D341Med (cell line): Measurements from ENCODE around the gene TJP2.
"Not testable (repeated sequence)": the region's sequence is repeated elsewhere in the genome, so short reads cannot be mapped to it uniquely, and the experiment has no call there.

Source experiments
- DNase-seq: peaks from one replicate; pipeline ENCODE4 v3.0.0; 2012; ENCODE audit warnings: low spot score

The TJP2 gene

DNA sequence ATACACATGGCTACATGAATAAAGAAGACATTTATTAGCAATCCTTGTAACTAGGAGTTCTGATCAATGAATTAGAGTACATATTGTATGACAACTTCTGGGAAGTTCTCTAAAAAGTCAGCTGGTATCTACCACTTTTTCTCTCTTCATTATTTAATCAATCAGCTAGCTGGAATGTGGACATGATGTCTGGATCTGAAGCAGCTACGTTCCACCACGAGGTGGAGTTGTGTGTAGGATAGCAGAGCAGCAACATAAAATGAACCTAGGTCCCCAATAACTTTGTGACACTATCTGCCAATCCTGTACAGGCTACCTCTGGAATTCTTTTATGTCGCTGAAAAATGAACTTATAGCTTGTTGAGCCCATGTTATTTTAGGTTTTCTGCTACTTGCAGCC, 118.0 kb downstream of the TJP2 start:
- no peak for DNase-seq

DNA sequence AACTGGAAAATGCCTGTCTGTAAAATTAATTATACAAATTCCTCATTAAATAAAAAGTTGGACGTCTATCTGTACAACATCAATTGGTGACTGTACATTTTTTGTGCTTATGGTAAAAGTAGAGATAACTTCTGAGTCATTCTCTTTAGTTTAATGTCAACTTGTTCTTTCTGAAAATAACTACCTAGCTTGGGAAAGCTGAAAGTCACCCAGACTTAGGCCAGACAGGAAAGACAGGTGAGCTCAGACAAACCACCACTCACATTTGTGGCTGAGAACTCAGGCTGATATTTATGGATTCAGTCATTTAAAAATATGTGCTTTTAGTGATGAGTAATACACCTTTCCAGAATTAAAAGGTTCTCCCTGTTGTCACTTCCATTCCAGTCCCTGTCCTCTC, 119.1 kb downstream of the TJP2 start:
- no peak for DNase-seq

DNA sequence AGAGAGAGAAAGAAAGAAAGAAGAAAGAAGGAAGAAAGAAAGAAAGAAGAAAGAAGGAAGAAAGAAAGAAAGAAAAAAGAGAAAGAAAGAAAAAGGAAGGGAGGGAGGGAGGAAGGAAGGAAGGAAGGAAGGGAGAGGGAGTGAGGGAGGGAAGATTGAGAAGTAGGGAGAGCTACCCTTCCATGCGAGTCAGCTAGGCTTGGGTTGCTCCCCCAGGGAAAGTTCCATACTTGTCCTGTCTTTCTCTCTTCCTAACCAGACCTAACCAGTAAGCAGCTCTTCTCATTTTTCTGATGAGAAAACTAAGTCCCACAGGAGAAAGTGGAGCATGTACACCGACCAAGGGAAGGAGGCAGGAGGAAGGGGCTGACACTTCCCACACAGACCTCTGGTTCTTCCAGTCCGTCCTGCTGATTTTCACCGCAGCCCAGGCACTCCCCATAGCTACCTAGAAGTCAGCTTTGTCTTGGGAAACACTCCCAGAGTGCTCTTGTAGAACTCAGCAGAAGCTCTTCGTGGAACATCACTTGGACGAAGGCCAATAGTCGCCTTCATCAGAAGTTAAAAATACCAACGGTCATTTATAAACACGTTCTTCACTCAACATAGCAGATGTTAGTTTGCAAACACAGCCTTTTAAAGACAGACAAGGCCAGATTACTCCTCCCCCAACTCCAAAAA, 121.9 kb downstream of the TJP2 start:
- DNase-seq, result no peak

DNA sequence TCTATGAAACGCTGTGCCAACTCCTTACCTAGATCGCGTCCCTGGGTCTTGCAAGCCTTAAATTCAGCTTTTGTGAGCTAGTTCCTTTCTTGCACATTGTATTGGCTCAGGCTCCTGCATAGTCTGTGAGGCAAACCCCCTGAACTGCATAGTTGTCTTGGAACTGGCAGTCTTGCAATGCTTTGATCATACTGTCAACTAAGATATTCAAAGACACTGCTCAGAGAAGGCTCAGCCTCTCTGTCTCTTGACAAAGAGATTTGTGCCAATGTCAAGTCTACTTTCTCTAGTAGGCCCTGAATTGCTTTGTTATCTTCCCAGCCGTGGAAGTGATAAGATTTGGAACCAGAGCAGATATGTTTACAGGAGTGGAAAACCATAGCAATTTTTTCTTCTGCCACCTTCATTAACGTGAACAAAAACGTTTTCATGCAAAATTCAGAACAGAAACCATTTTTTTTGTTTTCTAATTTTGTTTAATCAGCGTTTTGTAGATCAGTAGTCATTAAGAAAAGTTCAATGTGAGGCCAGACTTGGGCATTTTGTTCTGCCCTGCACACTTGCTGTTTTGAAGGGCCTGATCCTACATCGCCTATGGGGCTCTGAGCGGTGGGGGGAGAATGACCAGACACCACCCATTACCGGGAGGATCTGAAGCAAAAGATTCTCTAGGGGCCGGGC, 123.4 kb downstream of the TJP2 start:
- no peak for DNase-seq

DNA sequence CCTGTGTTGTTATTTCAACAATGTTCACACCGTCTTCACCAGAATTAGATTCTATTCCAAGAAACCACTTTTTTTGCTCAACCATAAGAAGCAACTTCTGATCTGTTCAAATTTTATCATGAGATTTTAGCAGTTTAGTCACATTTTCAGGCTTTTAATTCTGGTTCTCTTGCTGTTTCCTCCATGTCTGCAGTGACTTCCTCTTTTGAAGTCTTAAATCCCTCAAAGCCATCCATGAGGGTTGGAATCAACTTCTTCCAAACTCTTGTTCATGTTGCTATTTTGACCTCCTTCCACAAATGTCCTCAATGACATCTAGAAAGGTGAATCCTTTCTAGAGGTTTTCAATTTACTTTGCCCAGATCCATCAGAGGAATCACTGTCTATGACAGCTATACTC, 125.2 kb downstream of the TJP2 start:
- DNase-seq, result no peak

DNA sequence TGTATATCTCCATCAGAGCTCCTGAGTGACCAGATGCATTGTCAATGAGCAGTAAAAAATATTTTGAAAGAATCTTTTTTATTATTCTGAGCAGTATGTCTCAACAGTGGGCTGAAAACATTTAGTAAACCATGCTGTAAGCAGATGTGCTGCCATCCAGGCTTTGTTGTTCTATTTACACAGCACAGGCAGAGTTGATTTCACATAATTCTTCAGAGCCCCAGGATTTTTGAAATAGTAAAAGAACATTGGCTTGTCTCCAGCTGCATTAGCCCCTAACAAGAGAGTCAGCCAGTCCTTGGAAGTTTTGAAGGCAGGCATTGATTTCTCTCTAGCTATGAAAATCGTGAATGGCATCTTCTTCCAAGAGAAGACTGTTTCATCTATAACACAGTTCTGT, 125.7 kb downstream of the TJP2 start:
- DNase-seq, result no peak

DNA sequence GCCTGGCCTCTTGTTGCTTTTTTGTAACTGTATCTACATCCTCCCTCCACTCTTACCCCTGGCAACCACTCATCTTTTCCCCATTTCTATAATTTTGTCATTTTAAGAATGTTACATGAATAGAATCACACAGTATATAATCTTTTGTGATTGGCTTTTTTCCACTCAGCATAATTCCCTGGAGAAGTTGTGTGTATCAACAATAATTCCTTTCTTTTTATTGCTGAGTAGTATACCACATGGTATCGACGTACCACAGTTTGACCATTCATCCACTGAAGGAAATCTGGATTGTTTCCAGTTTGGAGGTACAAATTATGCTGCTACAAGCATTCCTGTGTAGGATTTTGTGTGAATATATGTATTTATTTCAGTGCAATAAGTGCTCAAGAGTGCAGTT, 129.3 kb downstream of the TJP2 start:
- no peak for DNase-seq

DNA sequence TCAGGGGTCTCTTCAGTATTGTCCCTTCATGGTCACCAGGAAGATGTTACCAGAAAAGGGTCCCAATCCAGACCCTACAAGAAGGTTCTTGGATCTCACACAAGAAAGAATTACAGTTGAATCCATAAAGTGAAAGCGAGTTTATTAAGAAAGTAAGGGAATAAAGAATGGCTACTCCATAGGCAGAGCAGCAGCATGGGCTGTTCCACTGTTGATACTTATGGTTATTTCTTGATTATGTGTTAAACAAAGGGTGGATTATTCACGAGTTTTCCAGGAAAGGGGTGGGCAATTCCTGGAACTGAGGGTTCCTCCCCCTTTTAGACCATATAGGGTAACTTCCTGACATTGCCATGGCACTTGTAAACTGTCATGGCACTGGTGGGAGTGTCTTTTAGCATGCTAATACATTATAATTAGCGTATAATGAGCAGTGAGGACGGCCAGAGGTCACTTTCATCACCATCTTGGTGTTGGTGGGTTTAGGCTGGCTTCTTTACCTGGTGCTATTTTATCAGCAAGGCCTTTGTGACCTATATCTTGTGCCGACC, 132.9 kb downstream of the TJP2 start:
- DNase-seq, result not testable (repeated sequence)

DNA sequence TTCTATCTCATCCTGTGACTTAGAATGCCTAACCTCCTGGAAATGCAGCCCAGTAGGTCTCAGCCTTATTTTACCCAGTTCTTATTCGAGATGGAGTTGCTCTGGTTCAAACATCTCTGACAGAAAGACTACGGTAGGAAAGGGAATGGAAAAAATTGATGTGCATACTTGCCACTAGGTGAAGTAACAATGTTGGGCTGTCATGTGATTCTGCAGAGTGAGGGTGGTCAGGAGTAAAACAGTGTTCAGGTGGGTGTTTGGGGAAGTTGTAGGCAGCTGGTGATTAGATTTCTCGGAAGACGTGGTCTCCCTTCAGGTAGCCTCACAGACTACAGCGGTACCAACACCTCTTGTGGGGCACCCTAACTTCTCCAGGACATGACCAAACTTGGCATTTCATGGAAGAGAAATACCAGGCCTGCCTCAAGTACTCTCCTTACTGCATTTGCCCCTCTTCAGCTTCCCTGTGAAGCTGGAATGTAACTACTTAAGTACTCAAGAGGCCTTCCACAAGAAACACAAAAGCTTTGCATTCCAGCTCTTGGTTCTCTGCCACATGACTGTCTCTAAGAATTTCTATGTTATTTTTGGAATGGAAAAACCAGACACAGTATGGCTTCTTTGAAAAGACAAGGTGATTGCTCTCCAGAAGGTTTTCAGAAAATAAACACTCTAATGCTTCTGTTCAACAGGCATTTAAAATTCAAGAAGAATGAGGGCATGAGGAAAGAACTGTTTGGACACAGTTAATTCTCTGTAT, 133.5 kb downstream of the TJP2 start:
- DNase-seq, result no peak

DNA sequence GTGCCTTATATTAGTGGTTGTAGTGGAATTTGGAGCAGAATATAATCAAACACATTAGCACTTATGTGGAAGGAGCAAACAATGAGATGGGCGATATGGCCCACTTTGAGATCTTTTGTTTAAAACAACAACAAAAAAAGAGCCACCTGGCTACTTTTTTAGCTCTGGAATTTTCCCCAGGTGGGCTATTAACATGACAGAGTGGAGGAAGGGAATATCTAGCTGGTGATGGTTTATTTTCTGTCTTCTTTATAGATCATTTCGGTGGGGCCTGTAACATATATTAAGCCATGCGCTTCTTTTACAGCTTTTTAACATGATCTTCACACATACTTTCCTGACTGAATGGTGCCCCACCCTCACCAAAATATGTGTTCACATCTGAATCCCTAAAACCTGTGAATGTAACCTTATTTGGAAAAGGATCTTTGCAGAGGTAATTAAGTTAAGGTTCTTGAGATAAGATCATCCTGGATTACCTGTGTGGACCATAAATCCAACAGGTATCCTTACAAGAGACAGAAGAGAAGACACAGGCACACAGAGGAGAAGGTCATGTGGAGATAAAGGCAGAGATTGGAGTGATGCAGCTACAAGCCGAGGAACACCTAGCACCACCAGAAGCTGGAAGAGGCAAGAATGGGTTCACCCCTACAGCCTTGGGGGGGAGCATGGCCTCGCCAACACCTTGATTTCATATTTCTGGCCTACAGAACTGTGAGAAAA, 134.3 kb downstream of the TJP2 start:
- no peak for DNase-seq

DNA sequence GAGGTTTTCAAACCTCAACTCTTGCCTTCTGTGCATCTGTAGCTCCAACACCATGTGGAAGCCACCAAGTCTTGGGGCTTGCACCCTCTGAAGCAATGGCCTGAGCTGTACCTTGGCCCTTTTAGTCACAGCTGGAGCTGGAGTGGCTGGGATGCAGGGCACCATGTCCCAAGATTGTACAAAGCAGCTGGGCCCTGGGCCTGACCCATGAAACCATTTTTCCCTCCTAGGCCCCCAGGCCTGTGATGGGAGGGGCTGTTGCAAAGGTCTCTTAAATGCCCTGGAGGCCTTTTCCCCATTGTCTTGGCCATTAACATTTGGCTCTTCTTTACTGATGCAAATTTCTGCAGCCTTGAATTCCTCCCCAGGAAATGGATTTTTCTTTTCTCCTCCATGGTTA, 139.1 kb downstream of the TJP2 start:
- DNase-seq, result no peak

DNA sequence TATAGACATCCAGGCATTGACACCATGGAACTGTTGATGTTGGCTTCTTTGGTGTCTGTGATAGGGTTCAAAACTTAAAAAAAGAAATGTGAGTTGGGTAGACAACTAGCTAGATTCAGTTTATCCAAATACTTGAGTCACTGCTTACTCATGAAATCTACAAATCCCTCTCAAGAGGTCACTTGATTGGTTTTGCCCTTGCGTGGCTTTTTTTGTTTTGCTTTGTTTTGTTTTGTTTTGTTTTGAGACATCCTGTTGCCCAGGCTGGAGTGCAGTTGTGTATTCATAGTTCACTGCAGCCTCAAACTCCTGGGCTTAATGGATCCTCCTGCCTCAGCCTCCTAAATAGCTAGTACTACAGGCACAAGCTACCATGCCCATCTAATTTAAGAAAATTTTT, 140.5 kb downstream of the TJP2 start:
- DNase-seq, result no peak

DNA sequence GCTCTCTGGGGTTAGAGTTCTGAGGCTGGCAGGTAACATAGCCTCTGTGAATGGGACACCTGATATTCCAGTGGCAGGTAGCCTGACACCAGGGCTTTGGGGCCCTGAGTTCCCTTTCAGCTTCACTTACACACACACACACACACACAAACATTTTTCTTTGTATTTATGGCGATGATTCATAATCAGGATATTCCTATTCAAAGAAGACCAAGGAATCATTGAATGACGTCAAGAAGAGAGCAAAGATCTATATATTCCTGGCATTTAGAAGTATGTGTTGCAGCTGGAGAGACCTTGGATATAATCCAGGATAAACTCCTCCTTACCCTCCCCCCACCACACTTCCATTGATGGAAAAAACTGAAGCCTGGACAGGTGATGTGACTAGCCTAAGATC, 143.0 kb downstream of the TJP2 start:
- DNase-seq, result no peak

DNA sequence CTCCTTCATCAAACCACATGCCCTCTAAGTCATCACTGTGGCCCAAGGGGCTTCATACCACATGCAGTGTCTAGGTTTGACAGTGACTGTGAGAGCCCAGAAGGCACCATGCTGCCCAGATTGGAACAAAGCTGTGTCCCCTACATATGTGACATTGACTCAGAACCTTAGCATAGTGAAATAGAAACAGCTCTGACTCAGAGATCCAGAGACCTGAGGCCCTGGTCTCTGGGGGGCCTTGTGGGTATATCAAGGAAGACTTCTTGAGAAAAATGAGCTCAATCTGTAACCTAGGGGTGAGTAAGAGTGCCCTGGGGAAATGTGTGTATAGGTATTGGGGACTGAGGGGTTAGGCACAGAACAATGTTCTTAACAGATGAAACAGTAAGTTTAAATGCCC, 143.8 kb downstream of the TJP2 start:
- DNase-seq, result no peak

DNA sequence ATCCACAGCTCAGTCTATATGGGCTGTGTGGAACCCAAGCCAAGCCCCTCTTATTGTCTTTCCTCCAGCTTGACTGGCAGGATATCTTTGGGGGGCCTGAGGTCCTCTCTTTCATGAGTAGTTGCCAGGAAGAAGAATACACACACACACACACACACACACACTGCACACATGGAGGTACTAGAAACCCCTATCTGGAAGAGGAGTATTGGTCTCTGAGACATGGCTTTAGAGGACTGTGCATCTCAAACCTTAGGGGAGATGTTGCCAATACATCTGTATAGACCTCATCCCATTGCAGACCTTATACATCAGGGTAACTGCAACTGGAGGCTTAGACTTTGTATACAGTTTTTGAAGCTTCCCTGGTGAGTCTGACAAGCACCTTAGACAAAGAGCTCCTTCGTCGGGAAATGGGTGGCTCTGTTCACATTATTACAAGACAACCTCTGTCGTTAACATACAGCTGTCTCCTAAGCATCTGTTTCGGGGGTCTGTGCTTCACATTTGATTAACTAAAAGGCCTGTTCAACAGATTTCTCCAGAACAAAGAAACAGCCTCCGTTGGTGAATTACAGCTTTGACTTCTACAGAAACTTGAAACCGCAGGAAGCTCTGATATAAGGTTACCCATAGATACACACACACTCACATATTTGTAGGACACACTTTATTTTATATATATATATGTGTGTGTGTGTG, 145.4 kb downstream of the TJP2 start:
- no peak for DNase-seq

DNA sequence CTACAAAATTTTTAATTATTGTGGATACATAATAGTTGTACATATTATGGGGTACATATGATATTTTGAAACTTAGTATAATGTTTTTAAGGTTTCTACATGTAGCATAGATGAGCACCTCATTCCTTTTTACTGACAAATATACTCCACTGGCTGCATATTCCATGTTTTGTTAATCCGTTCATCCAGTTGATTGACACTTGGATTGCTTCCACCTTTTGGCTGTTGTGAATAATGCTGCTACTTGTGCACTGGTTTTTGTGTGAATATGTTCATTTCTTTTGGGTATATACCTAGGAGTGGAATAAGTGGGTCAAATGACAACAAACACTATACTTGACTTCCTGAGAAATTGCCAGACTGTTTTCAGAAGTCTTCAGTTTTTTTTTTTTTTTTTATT, 148.2 kb downstream of the TJP2 start:
- no peak for DNase-seq

DNA sequence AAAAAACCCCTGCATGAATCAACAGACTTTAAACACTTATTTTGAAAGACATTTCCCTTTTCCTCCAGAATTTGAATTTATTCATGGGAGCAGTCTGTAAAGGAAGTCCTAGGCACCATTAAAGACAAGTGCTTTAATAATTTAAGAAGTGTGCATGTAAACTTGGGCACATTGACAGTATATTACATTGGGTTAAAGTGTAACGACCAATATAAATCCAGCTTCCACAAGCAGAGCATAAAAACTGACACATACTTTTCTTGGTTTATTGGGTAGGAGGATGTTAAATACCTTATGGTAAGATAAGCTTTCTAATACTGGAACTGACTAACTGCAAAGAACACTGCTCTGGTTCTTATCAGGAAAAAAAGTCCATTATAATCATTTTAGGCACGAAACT, 149.8 kb downstream of the TJP2 start:
- no peak for DNase-seq
